GM18873 (cell line): ENCODE measurements around the gene CDH19.

Source experiments
- ATAC-seq: cut with Tn5 transposase; IDR thresholded peaks from one replicate; pipeline ENCODE4 v1.9.1; 2021; ENCODE audit warnings: mild to moderate bottlenecking, moderate library complexity, moderate number of reproducible peaks; ENCODE audit not compliant: unreplicated experiment, low FRiP score

The CDH19 gene

DNA sequence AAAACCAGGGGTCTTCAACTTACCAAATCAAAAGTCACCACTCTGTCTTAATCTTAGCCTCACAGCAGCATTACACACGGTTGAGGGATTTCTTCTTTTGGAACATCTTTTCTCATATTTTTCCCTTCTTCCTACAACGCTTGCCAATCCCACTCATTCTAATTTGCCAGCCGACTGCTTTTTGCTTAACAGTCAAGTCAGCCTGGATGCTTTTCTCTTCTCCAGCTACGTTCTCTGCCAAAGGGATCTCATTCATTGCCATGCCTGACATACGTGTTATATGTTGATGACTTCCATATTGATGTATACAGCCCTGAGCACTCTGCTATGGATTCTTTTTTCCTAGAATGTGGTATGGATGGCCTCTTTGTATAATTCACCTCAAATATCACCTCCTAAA, 37.3 kb downstream of the CDH19 start:
- ATAC-seq: no peak

DNA sequence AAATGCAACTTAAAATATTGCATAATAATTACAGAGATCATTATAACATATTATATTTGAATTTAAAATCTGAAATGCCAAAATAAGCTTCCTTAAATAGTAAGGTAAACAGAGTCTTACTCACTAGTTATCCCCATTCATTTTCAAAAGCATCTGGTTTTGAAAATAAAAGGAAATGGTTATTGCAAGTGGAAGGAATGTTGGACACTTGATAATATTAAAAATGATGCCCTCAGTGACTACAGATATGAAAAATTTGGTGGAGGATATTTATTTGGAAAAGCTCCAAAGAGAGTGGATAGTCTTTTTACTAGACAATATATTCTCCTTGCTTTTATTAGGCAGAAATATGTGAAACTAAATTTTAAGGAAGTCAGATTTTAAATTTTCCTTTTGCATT, 39.7 kb downstream of the CDH19 start:
- ATAC-seq: no peak

DNA sequence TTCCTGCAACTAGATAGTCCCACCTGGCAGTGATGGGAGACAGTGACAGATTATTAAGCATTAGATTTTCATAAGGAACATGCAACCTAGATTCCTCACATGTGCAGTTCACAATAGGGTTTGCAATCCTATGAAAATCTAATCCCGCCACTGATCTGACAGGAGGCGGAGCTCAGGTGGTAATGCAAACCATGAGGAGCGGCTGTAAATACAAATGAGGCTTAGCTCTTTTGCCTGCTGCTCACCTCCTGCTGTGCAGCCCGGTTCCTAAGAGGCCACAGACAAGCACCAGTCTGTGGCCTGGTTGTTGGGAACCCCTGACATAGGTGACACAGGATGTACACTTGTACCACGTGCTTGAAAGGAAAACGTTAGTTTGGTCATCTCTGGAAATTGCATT, 41.6 kb downstream of the CDH19 start:
- no peak for ATAC-seq

DNA sequence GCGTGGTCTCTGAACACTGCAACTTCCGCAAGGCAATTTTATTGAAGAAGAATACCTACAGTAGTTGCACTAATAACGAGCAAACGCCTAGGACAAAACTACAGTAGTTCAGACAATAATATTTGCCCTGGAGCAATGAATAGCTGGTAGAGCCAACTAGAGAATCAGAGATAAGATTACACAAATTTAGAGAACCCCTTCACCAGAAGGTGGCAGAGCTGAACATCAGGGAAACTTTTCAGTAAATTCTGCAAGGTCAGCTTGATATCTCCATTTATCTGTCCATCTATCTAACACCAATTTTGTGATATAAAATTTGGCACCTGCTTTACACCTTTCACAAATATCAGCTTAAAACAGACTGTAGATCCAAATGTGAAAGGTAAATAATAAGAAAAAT, 43.8 kb downstream of the CDH19 start:
- ATAC-seq: no peak

DNA sequence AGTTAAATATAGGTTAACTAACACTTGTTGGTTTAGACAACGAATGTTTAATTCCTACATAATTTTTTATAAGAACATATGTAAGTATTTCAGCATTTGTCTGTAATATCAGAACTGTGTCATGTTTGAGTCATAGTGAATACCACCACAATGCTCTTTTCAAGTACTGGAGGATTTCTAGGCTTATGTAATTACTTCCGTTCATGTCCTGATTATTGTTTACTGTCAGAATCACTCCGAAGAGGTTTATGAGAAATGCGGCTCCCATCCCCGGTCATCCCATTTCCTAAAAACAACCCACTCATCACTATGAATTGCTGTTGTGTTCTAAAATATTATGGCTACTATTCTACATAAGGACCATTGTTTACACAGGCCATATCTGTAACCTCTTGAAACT, 45.1 kb downstream of the CDH19 start:
- no peak for ATAC-seq

DNA sequence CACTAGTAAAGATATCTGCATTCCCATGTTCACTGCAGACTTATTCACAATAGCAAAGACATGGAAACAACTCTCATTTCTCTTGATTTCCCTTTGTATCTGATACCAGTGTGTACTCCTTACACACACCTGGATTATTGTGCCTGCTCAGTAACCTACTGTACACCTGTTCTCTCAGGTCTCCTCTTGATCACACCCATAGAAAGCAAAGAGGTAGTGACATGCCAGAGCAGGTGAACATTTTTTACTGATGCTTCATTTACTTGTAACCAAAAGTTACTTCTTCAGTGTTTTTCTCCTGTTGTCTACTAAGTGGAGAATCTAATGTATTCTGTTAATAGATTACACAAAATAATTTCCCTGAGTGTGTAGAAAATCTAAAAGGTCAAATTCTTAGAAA, 46.8 kb downstream of the CDH19 start:
- ATAC-seq: no peak

DNA sequence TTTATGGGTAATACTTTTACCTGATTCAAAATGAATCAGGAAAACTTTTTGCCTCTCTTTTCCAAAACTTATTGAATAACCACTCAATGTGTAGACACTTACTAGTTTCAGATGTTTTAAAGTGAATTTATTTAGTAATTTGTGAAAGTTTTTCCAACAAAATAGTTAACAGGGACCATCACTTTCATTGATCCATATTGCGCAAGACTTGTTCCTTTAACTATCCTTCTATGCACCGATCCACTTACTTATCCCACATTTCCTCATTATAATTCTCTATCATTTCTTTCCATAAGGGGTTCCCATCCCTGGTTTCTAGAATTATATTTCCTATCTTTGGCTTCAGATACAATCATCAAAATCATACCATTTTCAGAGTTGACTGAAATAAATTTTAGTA, 48.3 kb downstream of the CDH19 start:
- no peak for ATAC-seq

DNA sequence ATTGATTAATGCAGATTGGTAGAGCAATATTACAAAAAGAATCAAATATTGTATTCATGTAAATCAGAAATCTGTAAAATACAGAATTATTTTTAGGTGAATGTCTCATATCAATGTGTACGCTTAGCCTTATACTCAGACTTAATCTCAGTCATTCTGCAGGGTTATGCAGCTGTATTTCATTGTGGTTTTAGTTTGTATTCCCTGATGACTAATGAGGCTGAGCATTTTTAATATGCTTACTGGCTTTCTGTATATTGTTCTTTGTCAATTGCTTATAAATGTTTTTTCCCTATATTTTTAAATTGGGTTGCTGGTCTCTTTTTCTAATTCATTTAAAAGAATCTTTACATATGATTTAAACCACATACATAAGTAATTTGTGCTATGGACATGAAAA, 50.1 kb downstream of the CDH19 start:
- ATAC-seq: no peak

DNA sequence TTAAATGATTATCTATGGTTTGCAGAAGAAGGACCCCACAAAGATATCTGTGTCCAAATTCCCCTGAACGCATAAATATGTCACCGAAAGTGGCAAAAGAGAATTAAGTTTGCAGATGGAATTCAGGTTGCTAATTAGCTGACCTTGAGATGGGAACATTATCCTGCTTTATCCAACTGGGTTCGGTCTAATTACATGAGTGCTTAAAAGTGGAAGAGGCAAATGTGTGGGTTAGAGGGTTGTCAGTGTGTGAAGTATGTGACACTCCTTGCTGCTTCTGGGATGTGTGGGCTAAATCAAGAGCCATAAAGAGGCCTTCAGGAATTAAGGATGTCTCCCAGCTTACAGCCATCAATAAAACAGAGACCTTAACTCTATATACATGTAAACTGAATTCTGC, 53.5 kb downstream of the CDH19 start:
- ATAC-seq: no peak

DNA sequence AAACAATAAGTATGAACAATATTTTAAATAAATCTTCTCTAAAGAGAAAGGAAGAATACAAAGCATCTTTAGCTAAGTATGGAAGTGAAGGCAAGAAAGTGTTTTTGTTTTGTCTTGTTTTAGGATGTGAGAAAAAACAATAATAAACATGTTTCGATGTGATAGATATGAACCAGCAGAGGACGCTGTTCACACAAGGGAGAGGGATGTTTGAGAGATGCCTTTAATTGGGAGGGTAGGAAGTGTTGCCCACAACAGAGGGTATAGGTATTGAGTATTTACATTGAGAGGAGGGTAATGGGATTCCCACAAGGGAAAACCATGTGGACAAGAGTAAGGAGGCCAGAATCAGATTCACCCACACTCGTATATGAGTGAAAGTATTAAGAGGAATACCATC, 55.1 kb downstream of the CDH19 start:
- no peak for ATAC-seq

DNA sequence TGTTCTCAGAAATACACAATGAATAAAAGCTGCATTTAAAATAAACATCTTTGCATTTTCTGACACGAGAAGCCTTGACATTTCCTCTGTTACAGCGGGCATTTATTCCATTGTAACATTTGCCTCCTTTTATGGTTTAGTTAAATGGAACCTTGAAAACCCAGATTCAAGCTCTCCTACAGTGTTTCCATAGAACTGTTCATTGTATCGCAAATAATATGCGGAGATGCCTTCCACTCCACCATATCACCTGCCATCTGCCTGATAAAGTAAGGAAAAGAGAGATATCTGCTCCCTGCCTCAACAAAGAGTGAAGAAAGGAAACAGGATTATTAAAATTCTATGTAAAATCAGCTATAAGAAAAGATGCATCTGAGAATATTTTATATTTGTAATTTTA, 69.8 kb downstream of the CDH19 start:
- no peak for ATAC-seq

DNA sequence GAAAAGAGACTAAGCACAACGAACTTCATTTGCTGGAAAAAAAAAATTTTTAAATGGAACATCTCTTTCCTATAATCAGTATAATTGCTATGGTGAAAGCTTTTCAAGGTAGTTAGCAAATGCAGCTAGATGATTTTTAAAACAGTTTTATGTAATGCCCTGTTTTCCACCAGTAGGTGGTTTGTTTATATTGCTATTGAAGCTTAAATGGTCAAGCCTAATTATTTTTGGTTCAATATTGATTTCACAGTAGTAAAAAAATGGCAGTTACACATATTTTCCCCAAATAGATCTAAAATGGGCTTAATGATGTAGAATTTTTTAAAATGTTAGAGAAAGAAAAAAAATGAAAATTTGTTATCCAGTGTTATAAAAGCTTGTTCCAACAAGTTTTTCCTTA, 70.2 kb downstream of the CDH19 start:
- ATAC-seq: no peak

DNA sequence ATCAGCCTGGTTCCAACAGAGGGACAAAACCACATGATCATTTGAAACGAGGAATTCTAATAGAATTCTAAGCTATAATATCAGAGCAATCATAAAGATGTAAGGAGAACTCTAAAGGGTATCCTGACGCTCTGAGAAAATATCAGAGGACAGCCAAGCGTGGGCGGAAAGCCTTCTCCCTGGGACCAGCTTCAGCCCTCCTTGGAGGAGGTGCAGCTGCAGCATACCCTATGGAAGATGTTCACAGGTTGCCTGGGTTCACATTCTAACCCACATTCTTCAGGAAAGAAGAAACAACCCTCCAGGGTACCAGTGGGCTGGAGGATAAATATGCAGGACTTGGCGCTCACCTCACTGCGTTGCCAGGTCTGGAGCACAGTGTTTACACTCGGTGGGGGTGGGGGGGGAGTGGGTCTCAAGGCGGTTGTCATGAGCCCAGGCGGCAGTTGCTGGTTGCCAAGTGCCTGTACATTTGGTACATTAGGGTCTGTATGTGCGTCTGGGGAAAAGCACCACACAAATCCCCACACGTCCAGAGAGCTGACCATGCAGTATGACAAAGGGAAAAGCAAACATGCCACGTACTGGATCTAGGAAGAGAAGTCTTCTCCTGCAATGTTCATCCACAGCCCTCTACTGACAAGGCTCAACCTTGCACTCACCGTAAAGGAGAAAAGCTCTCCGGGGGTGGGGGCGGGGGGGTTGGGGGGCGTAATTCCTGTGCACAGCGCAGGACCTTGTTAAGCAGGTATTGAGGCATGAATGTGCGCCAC, 80.5 kb downstream of the CDH19 start:
- no peak for ATAC-seq

DNA sequence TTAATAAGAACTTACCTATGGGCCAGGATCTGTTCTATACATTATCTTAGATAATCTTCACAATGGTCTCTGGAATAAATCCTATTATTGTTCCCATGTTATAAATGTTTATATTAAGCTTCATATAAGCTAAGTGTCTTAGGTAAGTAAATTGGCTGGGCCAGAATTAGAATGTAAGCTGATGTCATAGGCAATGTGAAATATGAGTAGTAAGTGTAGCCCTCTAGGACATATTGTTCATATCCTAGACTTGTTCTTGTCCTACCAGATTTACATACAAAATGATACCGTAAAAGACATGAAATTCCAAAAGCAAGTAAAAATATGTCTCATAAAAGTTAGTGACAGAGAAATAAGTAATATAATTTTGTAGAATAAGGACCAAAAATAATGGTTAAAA, 89.9 kb downstream of the CDH19 start:
- no peak for ATAC-seq

DNA sequence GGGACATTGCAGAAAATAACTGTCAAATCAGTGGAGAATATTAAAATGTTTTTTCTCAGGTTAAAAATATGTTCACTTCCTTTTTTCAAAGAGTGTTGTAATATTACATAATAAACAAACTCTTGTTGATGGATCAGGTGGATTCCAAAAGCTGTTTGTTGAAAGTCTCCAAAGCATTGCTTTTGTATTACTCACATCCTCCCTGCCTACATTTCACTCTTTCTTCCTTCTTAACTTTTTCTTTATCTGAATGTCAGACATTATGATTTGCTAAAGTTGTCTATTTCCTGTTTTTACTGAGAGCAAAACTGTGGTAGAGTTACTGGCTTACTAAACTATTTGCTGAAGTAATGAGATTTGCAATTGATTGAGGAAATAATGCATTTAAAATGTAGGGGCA, 92.1 kb downstream of the CDH19 start:
- ATAC-seq: no peak

DNA sequence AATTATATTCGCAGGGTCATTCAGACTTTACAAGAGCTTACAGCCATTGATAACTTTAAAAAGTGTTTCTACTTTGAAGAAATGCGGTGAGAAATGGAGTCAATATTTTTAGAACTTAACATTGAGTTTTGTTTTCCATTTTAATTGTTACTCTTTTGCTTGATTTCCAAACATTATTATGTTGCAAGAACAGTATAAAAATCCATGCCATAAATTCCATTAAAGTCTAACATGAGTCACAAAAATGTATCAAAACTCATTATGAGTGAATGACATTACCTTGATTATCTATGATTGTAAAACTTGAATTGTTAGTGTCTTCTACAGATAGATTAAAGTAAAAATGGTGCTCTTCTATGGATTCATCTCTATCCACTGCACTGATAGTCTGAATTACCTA, 92.6 kb downstream of the CDH19 start:
- ATAC-seq: no peak

DNA sequence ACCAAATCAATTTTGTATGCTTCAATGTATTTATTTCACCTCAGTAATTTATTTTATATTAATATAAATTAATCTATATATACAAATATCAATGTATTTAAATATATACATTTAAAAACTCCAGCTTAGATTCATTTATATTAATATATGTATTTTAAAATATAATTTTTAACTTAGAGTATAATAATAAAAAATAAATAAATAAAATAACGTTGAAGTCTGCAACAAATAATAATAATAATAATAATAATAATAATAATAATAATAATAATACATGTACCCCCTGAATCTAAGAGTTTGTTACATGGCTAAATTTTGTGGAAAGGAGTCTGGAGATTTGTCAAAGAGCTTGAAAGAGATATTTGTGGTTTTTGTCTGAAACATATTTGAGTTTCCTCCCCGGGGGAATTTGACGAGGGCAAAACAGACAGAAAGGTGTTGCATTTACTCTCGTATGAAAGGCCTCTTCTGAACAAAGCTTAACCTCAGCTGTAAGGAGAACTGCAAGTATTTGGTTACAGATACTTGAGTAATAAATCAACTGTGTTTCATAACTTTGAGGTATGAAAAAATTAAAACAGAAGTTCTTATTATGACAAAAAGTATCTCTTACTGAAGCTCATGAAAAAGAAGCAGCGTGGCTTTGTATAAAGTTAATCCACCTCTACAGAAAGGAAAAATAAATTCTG, 93.4 kb downstream of the CDH19 start:
- ATAC-seq: no peak

DNA sequence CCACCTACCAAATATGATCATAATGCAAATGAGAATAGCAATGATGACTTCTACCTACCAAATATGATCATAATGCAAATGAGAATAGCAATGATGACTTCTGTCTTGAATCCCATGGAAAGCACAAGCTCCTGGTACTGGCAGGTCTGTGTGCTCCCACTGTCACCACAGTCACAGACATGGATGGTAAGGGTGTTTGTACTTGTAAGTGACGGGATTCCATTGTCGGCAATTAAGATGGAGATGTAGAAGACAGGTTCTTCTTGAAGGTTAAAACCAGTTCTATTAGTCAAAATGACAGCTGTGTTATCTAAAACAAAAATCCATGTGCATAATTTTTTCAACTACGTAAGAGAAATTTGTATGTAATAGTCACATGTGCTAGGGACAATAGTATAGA, 95.0 kb downstream of the CDH19 start:
- ATAC-seq: no peak

DNA sequence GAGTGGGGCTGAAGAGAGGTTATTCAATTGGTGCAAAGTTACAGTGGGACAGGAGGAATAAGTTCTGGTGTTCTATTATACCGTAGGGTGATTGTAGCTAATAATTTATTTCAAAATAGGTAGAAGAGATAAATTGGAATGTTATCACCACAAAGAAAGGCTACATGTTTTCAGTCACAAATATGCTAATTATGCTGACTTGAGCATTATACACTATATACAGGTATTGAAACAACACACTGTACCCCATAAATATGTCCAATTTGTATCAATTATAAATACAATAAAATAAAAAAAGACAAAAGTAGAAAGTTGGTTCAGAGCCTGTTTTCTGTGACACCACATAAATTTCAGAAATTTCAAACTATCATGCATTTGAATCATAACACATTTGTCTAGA, 97.7 kb downstream of the CDH19 start:
- no peak for ATAC-seq

DNA sequence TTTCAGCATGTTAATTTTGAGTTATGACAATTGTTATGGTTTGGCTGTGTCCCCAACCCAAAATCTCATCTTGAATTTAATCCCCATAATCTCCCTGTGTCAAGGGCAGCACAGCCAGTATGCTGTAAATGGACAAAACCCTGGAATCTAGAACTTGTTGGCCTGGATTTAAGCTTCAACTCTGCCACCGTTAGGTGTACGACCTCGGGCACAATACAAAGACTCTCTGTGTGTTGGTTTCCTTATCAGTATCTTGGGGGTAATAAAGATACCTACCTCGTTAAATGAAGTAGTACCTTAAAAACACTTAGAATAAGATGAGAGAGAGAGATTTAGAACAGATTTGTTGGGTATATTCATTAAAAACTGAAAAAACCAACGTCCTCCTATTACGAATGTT, 106.5 kb downstream of the CDH19 start:
- ATAC-seq: no peak

DNA sequence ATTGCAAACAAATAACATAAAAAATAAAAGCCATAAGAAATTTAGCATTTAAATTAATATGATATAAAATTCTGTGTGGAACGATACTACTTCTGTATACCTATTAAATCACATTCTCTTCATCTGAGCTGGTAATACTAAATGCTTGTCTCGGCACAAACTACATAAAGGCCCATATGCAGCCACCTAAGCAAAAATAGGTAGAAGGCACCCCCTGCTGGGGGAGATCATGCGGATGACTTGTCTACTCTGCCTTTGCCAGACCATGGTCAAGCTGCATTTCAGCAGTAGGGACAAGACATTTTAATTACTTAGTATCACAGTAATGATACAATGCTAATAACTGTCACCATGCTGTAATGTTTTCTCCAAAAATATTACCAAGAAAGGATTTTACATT, 108.0 kb downstream of the CDH19 start:
- ATAC-seq: no peak

DNA sequence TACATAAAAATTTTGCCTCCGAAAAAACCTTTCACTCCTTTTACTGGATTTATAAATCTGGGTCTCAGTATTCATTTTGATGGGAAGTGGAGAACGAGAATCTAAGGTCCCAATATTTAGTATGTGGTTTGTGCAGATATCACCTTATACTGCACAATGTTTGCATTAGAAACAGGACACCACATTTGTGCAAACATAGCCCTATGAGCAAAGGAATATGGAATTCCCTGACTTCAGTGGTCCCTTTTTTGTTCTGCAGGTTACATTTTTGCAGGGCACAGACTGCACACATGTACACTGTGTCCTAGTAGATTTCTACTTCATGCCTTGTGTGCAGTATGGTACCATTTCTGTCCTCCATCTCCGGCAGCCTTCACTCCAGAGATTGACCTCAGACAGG, 130.0 kb downstream of the CDH19 start:
- no peak for ATAC-seq
